GM18507 (cell line): ENCODE data around the gene PAQR5.
"Not testable (repeated sequence)": the region's sequence is repeated elsewhere in the genome, so short reads cannot be mapped to it uniquely, and the experiment has no call there.

ENCODE experiments used
- DNase-seq: peaks from one replicate; pipeline ENCODE4 v3.0.0; 2011; ENCODE audit warnings: low read depth; ENCODE audit not compliant: insufficient read length; ENCODE audit errors: extremely low spot score
- FAIRE-seq: peaks from 2 replicates; lab custom pipeline; 2011; peaks lifted over from hg19 to GRCh38; lab: Jason Lieb, UNC

PAQR5 gene

DNA sequence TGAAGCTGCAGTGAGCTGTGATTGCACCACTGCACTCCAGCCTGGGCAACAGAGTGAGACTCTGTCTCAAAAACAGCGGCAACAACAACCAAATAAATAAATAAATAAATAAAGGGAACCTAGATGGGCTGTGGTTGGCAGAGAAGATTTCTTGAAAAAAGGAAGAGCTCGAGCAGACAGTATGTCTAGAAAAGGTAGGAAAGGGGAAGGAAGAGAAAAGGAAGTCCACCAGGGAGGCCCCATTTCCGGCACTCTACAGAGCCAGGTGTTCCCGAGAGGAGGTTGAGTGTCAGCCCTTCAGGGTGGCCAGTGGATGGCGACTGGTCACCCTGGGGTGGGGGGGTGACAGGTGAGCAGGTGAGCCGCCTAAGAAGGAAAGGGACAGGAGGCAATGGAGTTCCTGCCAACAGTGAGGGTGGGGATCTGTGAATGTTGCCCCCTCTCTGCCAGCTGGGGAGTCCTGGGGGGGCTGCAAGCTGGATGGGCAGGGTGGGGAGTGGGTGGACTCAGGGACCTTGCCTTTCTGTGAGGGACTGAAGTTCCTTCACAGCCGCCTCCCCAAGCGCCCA lies 14.8 kb downstream of the PAQR5 start:
- no peak for DNase-seq
- FAIRE-seq = no peak

GRCh38 chr15:69314131-69314530 lies 15.4 kb downstream of the PAQR5 start:
- DNase-seq (no peak), FAIRE-seq (no peak)

DNA sequence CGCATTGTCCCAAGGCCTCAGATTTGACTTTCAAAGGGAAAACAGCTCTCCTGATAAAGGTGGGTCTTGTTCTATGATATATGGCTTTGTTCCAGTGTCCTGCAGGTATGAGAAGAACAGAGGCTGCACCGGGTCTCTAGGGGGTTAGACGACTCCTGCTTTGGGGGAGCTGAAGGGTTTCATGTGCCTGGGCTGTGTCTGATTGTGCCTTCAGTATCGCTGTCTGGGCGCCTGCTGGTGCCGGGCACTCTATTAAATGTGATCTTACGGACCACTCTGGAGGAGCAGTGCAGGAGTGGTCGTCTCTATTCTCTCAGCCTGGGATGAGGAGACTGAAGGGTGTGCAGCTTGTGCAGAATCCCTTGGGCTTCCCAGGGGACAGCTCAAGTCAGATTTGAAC lies 16.0 kb downstream of the PAQR5 start:
- no peak for DNase-seq
- no peak for FAIRE-seq

- FAIRE-seq (no peak), DNase-seq (no peak)
Observed at GRCh38 chr15:69315402-69316110, 16.8 kb downstream of the PAQR5 start.

GRCh38 chr15:69316291-69316690 lies 17.6 kb downstream of the PAQR5 start:
- no peak for FAIRE-seq

DNA sequence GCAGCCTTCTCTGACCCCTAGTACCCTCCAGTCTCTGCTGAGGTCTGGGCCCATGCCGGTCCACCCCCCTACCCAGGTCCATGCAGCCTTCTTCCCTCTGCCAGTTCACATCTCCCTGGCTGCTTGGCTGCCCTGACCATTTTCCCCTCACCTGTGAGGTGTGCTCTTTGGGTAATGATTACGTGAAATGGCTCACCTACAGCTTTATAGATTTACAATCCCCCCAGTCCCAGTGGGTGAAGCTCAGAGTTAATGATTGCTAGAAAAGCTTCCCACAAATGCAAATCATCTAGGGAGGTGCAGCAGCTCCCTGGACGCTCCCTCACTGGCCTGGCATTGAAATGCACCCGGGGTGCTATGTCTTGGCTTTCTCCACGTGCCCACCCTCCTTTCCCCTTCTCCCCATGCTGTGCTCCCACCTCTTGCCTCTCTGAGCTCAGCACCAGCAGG lies 18.7 kb downstream of the PAQR5 start:
- DNase-seq (no peak), FAIRE-seq (no peak)

More at GRCh38 chr15:69316291-69316690, 17.6 kb downstream of the PAQR5 start:
- DNase-seq = no peak

DNA sequence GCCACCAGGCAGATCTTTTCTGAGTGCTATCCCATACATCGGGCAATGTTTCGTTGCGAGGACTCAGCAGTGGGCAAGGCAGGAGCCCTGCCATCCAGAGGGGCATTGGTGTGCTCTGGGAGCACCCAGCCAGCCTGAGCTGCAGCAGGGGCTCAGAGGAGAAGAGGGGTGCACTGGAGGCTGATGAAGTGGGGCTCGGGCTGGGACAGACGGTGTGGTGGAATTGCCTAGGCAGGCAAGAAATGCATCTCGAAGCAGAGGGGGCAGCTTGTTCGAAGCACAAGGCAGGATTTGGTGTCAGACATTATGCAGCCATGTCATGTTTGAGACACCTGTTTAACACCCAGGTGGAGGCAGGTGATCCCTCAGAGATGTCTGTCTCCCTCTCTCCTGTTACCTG lies 19.3 kb downstream of the PAQR5 start:
- no peak for FAIRE-seq
- DNase-seq = no peak

GRCh38 chr15:69319384-69320375 lies 21.0 kb downstream of the PAQR5 start:
- no peak for DNase-seq
- FAIRE-seq = no peak

GRCh38 chr15:69320977-69321554 lies 22.4 kb downstream of the PAQR5 start:
- FAIRE-seq (no peak), DNase-seq (no peak)

GRCh38 chr15:69323893-69324430 lies 25.2 kb downstream of the PAQR5 start:
- DNase-seq (no peak), FAIRE-seq (no peak)

- FAIRE-seq = no peak
- no peak for DNase-seq
Observed at GRCh38 chr15:69324565-69324964, 25.9 kb downstream of the PAQR5 start.

DNA sequence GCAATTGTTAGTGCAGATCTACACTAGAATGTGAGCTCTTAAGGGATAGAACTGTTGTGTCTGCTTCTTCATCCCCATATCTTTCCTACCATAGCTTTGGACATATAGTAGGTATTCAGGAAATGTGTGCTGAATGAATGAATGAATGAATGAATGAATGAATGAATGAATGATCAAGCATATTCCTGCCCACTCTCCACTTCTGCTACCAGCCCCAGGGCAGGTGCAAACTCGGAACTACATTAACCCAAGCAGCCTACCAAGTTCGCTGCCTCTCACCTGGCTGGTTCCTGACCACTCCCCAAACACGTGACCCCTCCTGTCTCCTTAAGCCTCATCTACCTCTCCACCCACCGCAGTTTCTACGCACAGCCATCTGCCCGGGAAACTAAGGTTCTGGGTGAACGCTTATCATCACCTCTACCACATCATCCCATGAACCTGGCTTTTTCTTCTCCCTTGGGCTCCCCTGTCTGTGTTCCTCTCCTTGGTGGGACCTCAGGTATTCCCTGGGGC lies 26.8 kb downstream of the PAQR5 start:
- no peak for FAIRE-seq
- DNase-seq = no peak

GRCh38 chr15:69328080-69328479 lies 29.4 kb downstream of the PAQR5 start:
- FAIRE-seq = no peak
- DNase-seq = no peak

GRCh38 chr15:69328739-69329138 lies 30.0 kb downstream of the PAQR5 start:
- no peak for DNase-seq
- FAIRE-seq = no peak

DNA sequence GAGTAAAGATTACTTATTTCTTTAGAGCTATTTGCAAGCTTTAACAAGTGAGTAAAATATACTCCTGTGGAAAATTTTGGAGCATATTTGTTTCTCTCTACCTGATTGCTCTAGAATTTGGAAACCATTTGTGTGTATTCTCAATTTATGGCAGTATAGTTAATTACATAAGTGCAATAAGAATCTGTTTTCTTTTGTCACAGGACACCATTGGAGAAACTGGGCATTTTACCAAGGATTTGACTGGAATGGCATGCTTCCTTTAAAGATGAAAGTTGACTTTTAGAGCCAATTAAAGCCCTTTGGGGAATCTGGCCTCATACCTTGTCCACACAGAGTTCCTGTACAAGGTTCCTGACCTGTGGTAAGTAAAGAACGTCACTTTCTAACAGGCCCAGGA lies 38.4 kb downstream of the PAQR5 start:
- DNase-seq = no peak

DNA sequence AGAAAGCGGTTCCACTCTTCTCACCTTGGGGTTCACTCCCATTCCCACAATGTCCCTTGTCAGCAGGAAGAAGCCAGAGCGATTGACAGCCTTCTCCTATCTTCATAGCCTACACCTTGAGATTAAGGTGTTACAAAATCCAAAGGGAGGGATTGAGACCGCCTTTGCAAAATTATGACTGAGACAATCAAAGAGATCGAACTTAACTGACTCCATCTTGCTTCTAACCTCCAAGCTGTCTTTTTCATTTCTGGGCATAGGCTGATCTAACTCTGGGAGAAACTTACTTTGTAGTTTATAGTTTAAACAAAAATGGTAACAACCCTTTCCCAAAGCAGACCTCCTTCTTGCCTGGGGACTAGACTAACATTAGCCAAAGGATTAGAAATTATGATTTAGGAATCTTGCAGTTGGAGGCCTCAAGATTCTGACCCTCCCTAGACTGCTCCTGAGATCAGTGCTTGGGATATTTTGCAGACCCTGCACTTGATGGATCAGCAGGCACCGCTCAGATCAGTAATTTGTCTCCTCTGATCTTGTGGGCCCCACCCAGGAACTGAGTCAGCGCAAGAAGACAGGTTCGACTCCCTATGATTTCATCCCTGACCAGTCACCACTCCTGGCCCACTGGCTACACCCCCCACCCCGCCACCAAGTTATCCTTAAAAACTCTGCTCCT lies 40.0 kb downstream of the PAQR5 start:
- DNase-seq (no peak), FAIRE-seq (no peak)

More for the DNA sequence above, 38.4 kb downstream of the PAQR5 start:
- no peak for FAIRE-seq

- FAIRE-seq, DNase-seq: not testable (repeated sequence)
Observed at GRCh38 chr15:69339214-69339543, 40.5 kb downstream of the PAQR5 start.

DNA sequence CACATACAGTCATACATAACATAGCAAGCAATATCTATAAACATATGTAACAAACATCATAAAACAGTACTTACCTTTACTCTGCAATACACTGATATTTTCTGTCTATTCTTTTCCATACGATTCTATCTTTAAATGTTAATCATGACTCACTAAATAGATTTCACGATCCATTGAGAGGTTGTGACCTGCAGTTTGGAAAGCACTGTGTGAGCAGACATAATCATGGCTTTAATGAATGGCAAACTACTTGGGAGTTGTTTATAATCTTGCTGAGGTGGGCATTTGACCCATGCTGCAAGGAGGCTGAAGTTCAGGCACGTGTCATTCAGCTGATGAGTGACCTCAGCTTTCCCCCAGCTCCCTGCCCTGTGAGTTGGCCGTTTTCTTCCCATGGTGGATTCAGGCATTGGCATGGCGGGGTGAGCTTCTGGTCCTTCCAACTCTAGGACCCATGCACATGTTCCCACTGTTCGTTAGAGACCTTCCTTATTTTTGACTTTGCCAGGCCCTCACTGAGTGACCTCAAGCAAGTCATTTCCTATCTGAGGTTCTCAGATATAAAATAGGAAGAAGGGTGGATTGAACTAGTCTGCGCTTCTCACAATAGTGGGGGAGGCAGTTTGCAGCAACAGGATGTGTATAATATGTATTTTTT lies 41.7 kb downstream of the PAQR5 start:
- DNase-seq (no peak), FAIRE-seq (no peak)
